Panc1 (cell line): ENCODE data around the gene SLC16A6. TPM values are rescaled to one million over a fixed set of nuclear protein-coding genes. Genes with fewer than 3 reads are reported as not detected.

Source experiments
- ATAC-seq: fragments of 200-7000 bp; cut with Tn5 transposase; 2 replicates; pipeline ENCODE4 v1.9.1; 2020; ENCODE audit warnings: mild to moderate bottlenecking, moderate library complexity
- BruUV-seq: library from RNA; stranded (reverse); fragments of 400-500 nt; replicated peaks from 2 replicates; lab custom pipeline; 2021; lab: Mats Ljungman, UMichigan
- CTCF ChIA-PET: fragments of 300-600 bp; sonication (Branson Sonifier 250); formaldehyde crosslinking; loops from one replicate; lab custom pipeline; 2022; ENCODE audit warnings: antibody characterized with exemption; lab: Charles Lee
- POLR2A ChIA-PET: fragments of 300-600 bp; sonication (Branson Sonifier 250); formaldehyde crosslinking; loops from one replicate; lab custom pipeline; 2022; ENCODE audit warnings: antibody characterized with exemption; lab: Charles Lee
- DNase-seq: peaks from one replicate; pipeline ENCODE4 v3.0.0-alpha.2; 2010; ENCODE audit warnings: low read depth, low spot score
- H3K27ac ChIP-seq: 2 replicates; pipeline ENCODE4 v1.5.1; 2011; ENCODE audit warnings: mild to moderate bottlenecking, low read length, inconsistent platforms
- H3K27me3 ChIP-seq: fragments of 200-500 bp; sonication (Bioruptor generic); 2 replicates; pipeline ENCODE4 v1.6.0; 2014; ENCODE audit warnings: low read length, inconsistent platforms; ENCODE audit not compliant: control insufficient read depth, insufficient read depth
- H3K36me3 ChIP-seq: fragments of 200-500 bp; sonication (Bioruptor generic); 2 replicates; pipeline ENCODE4 v1.5.1; 2014; ENCODE audit warnings: inconsistent platforms, mild to moderate bottlenecking, low read length, moderate library complexity; ENCODE audit not compliant: control insufficient read depth, insufficient read depth
- H3K4me1 ChIP-seq: 2 replicates; pipeline ENCODE4 v1.5.1; 2011; ENCODE audit warnings: inconsistent platforms, mild to moderate bottlenecking, low read length, moderate library complexity; ENCODE audit not compliant: control insufficient read depth, insufficient read depth
- H3K4me3 ChIP-seq, 2 experiments: 2 replicates each; pipeline ENCODE4 v1.5.1; 2011 to 2012; ENCODE audit warnings: low read depth in 2 of 2, low read length in 2 of 2, mild to moderate bottlenecking in 2 of 2, inconsistent platforms in 1 of 2, moderate library complexity in 1 of 2
- H3K9me3 ChIP-seq: fragments of 200-500 bp; sonication (Bioruptor generic); 2 replicates; pipeline ENCODE4 v1.5.1; 2014; ENCODE audit warnings: low read depth, mild to moderate bottlenecking, inconsistent platforms, low read length, moderate library complexity; ENCODE audit not compliant: control insufficient read depth, insufficient read depth
- CTCF ChIP-seq: fragments of 450-650 bp; IDR thresholded peaks from 2 replicates; pipeline ENCODE4 v1.5.1; 2017; ENCODE audit warnings: mild to moderate bottlenecking
- POLR2AphosphoS5 ChIP-seq: IDR thresholded peaks from 2 replicates; pipeline ENCODE4 v1.6.1; 2012; ENCODE audit warnings: mild to moderate bottlenecking, low read depth, low read length, moderate library complexity
- REST ChIP-seq, 2 experiments: IDR thresholded peaks; 2 replicates each; pipeline ENCODE4 v1.6.1; 2011 to 2012; ENCODE audit warnings: low read depth in 2 of 2, control low read depth in 1 of 2, low read length in 1 of 2, mild to moderate bottlenecking in 1 of 2, moderate library complexity in 1 of 2; ENCODE audit not compliant: insufficient read depth in 1 of 2
- SIN3A ChIP-seq: IDR thresholded peaks from 2 replicates; pipeline ENCODE4 v1.6.1; 2012; ENCODE audit warnings: low read depth, mild to moderate bottlenecking, low read length, moderate library complexity, borderline replicate concordance; ENCODE audit not compliant: insufficient read depth
- TCF7L2 ChIP-seq: IDR thresholded peaks from 2 replicates; pipeline ENCODE4 v1.6.1; 2011; ENCODE audit warnings: mild to moderate bottlenecking, low read depth, low read length, inconsistent platforms
- in situ Hi-C: cut with HindIII; loops from 2 replicates; pipeline ENCODE4 v1.10.0; 2016; ENCODE audit warnings: low sequenced_read_pairs, low pct_unique_long_range_greater_than_20kb
- intact Hi-C: fragments of 100-400 bp; cut with micrococcal nuclease; formaldehyde crosslinking; loops from one replicate; pipeline ENCODE4 v1.10.0; 2022; ENCODE audit not compliant: unreplicated experiment
- total RNA-seq: library from RNA; stranded (reverse); gene quantifications from one replicate; pipeline ENCODE4 v1.2.1, GENCODE V29; 2021; ENCODE audit not compliant: unreplicated experiment

SLC16A6 gene
- total RNA-seq, 1 experiment from 2014 or later: 0.26 TPM

- Histone ChIP-seq H3K27me3 (no peaks in the 10 kb centered on the region), H3K27ac (no peak overlapping the region), H3K36me3 (no peaks in the 10 kb centered on the region), H3K4me3 (no peak overlapping the region), H3K9me3 (no peaks in the 10 kb centered on the region), H3K4me1 (no peaks in the 10 kb centered on the region)
- DNase-seq (no peak), ATAC-seq (no peak)
- no TSS peak for BruUV-seq
- POLR2A ChIA-PET: no interaction called here
- CTCF ChIA-PET: no interaction called here
- TF ChIP-seq SIN3A (no peak), TCF7L2 (no peak), REST (IDR thresholded peaks at IDR 0.05; ENCODE audit: insufficient read depth in 1 of 2, low read depth in 2 of 2, low read length in 1 of 2) (no peak), CTCF (no peak), POLR2AphosphoS5 (no peak)
- in situ Hi-C loops: no loop called here
- intact Hi-C loops: no loop called here
Observed at GRCh38 chr17:68319410-68320162, 28.7 kb upstream of the SLC16A6 start.

DNA sequence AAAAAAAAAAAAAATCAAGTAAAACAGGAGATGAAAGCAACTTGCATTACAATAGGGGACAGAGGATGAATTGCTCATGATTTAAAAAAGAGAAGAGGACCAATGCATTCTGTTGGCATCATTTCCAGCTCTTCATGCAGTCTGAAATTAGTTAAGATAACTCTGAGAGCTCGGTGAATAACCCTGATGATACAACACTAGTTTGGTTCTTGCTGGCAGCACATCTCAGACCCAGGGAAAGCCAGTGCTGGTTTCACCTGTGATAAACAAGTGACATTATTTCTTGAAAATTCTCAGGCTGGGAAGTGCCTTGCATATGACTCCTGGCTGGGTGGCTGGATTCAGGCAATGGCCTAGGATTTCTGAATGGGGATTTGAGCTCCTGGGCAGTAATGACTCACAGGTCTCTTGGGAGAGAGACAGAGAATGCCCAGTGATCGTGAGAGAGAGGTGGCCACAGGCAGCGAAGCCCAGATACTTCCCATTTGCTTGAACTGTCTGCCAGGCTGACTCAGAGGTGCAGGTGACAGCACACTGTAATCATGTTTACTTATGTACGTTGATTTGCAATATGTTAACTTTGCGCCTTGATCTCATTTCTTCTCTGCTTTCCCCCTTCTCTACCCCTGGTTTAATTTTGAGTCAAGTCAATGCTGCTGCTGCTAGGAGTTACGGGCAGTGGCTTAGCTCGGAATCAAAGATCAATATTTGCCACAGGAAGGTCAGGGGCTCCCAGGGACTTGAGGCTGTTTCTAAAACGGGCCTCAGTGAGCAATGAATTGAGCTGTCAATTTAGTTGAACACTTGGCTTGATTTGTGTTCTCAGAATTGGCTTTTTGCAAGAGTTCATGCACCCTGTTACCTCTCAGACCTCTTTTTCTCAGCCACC lies 27.4 kb upstream of the SLC16A6 start:
- no peak overlapping the region for H3K4me3 ChIP-seq
- TF ChIP-seq TCF7L2 (no peak), POLR2AphosphoS5 (no peak), REST (IDR thresholded peaks at IDR 0.05; ENCODE audit: insufficient read depth in 1 of 2, low read depth in 2 of 2, low read length in 1 of 2) (no peak), SIN3A (no peak), CTCF (no peak)
- no peaks in the 10 kb centered on the region for H3K4me1 ChIP-seq
- BruUV-seq: no TSS peak
- H3K27me3 ChIP-seq: no peaks in the 10 kb centered on the region
- H3K36me3 ChIP-seq: no peaks in the 10 kb centered on the region
- ChIA-PET CTCF (no interaction called here), POLR2A (no interaction called here)
- DNase-seq (peak; percentile 46), ATAC-seq (no peak)
- intact Hi-C loops: no loop called here
- H3K27ac ChIP-seq: no peak overlapping the region
- in situ Hi-C loops: no loop called here
- no peaks in the 10 kb centered on the region for H3K9me3 ChIP-seq
